Chondrocyte (in vitro differentiated cells): ENCODE measurements around the gene AKR1B1. TPM values are rescaled to one million over a fixed set of nuclear protein-coding genes. Genes with fewer than 3 reads are reported as not detected.
"Not testable (repeated sequence)": the region's sequence is repeated elsewhere in the genome, so short reads cannot be mapped to it uniquely, and the experiment has no call there.

Source experiments
- DNase-seq: peaks from one replicate; pipeline ENCODE4 v3.0.0; 2021; ENCODE audit warnings: mixed read lengths, low spot score
- H3K27ac Mint-ChIP-seq: one replicate; pipeline ENCODE4 v1.8.0; 2021; ENCODE audit warnings: mild to moderate bottlenecking, moderate library complexity, mixed read lengths; ENCODE audit not compliant: unreplicated experiment
- H3K27me3 Mint-ChIP-seq: 2 replicates; pipeline ENCODE4 v1.8.0; 2021; ENCODE audit warnings: low read depth, mixed read lengths
- H3K36me3 Mint-ChIP-seq: 2 replicates; pipeline ENCODE4 v1.8.0; 2021; ENCODE audit warnings: low read depth, mixed read lengths
- H3K4me1 Mint-ChIP-seq: 2 replicates; pipeline ENCODE4 v1.8.0; 2021; ENCODE audit warnings: low read depth, mild to moderate bottlenecking, mixed read lengths
- H3K4me3 Mint-ChIP-seq: one replicate; pipeline ENCODE4 v1.8.0; 2021; ENCODE audit warnings: mild to moderate bottlenecking, moderate library complexity, mixed read lengths; ENCODE audit not compliant: unreplicated experiment
- H3K9me3 Mint-ChIP-seq: 2 replicates; pipeline ENCODE4 v1.8.0; 2021; ENCODE audit warnings: low read depth, mixed read lengths
- CTCF ChIP-seq: fragments of 200-600 bp; sonication (generic); IDR thresholded peaks from 2 replicates; pipeline ENCODE4 v1.5.0; 2021; ENCODE audit warnings: antibody characterized with exemption, mild to moderate bottlenecking, moderate library complexity
- total RNA-seq: library from RNA; stranded (reverse); gene quantifications from 3 replicates; pipeline ENCODE4 v1.2.1, GENCODE V29; 2021

Gene AKR1B1
- total RNA-seq, 1 donor from 2014 or later: 52.8 TPM

GRCh38 chr7:134500982-134501381 is 42.1 kb upstream of the AKR1B1 start:
- peaks cover 4% of the 10 kb centered on the region for H3K27me3 Mint-ChIP-seq
- no peaks in the 10 kb centered on the region for H3K9me3 Mint-ChIP-seq
- H3K4me3 Mint-ChIP-seq: no peak overlapping the region
- peaks cover 5% of the 10 kb centered on the region for H3K4me1 Mint-ChIP-seq
- no peak for TF ChIP-seq CTCF
- no peaks in the 10 kb centered on the region for H3K36me3 Mint-ChIP-seq
- DNase-seq: no peak
- no peak overlapping the region for H3K27ac Mint-ChIP-seq

GRCh38 chr7:134500406-134500805 is 41.5 kb upstream of the AKR1B1 start:
- Mint-ChIP-seq H3K27ac (no peak overlapping the region), H3K4me1 (peaks cover 5% of the 10 kb centered on the region), H3K27me3 (peaks cover 6% of the 10 kb centered on the region)

GRCh38 chr7:134495546-134495945 is 36.6 kb upstream of the AKR1B1 start:
- no peak for DNase-seq
- H3K36me3 Mint-ChIP-seq: no peaks in the 10 kb centered on the region
- no peak overlapping the region for H3K27ac Mint-ChIP-seq
- TF ChIP-seq CTCF: no peak
- no peaks in the 10 kb centered on the region for H3K9me3 Mint-ChIP-seq
- H3K4me1 Mint-ChIP-seq: no peaks in the 10 kb centered on the region
- peaks cover 26% of the 10 kb centered on the region for H3K27me3 Mint-ChIP-seq
- no peak overlapping the region for H3K4me3 Mint-ChIP-seq

More at GRCh38 chr7:134500406-134500805, 41.5 kb upstream of the AKR1B1 start:
- Mint-ChIP-seq H3K36me3 (no peaks in the 10 kb centered on the region), H3K9me3 (no peaks in the 10 kb centered on the region), H3K4me3 (no peak overlapping the region)
- DNase-seq: no peak
- TF ChIP-seq CTCF: no peak

GRCh38 chr7:134493091-134493490 is 34.2 kb upstream of the AKR1B1 start:
- Mint-ChIP-seq H3K4me1 (no peaks in the 10 kb centered on the region), H3K27ac (no peak overlapping the region), H3K4me3 (no peak overlapping the region), H3K9me3 (no peaks in the 10 kb centered on the region), H3K27me3 (peaks cover 29% of the 10 kb centered on the region), H3K36me3 (no peaks in the 10 kb centered on the region)
- TF ChIP-seq CTCF: no peak
- no peak for DNase-seq

GRCh38 chr7:134487721-134488120 is 28.8 kb upstream of the AKR1B1 start:
- H3K36me3 Mint-ChIP-seq, H3K27ac Mint-ChIP-seq, H3K9me3 Mint-ChIP-seq: not testable (repeated sequence)

GRCh38 chr7:134485203-134485602 is 26.3 kb upstream of the AKR1B1 start:
- Mint-ChIP-seq H3K36me3 (no peaks in the 10 kb centered on the region), H3K27me3 (peaks cover 6% of the 10 kb centered on the region), H3K4me1 (peaks cover 14% of the 10 kb centered on the region), H3K4me3 (no peak overlapping the region), H3K9me3 (peaks cover 3% of the 10 kb centered on the region), H3K27ac (no peak overlapping the region)
- DNase-seq: no peak
- TF ChIP-seq CTCF: no peak

More at GRCh38 chr7:134487721-134488120, 28.8 kb upstream of the AKR1B1 start:
- not testable (repeated sequence) for H3K4me3 Mint-ChIP-seq, DNase-seq, H3K4me1 Mint-ChIP-seq
- peaks cover 13% of the 10 kb centered on the region for H3K27me3 Mint-ChIP-seq
